ENCODE data around the gene PLB1.

GRCh38 chr2:28545590-28546200 is 49.8 kb downstream of the PLB1 start:
- no peak for TF ChIP-seq CTCF (IDR thresholded peaks at IDR 0.05; ENCODE audit: insufficient read depth, low read length)
- TF ChIP-seq POLR2AphosphoS5 (IDR thresholded peaks at IDR 0.05; ENCODE audit: low read depth) = no peak
- no peak for TF ChIP-seq REST (IDR thresholded peaks at IDR 0.05; ENCODE audit: insufficient replicate concordance, low read depth)
- no peak for TF ChIP-seq GABPA (IDR thresholded peaks at IDR 0.05; ENCODE audit: low read depth)
